GM12878 (cell line): ENCODE measurements around the gene INHBB. TPM values are rescaled to one million over a fixed set of nuclear protein-coding genes. Genes with fewer than 3 reads are reported as not detected.

ENCODE experiments used
- FOXK2 ChIP-seq: fragments of 450-650 bp; IDR thresholded peaks from 2 replicates; pipeline ENCODE4 v1.6.1; 2017; ENCODE audit warnings: mild to moderate bottlenecking, moderate library complexity
- HSF1 ChIP-seq: fragments of 150-350 bp; IDR thresholded peaks from 2 replicates; pipeline ENCODE4 v1.6.1; 2014; ENCODE audit warnings: mild to moderate bottlenecking, low read depth, low read length
- MEF2A ChIP-seq: IDR thresholded peaks from 2 replicates; pipeline ENCODE4 v1.6.1; 2011; ENCODE audit warnings: low read depth, mild to moderate bottlenecking, low read length, moderate library complexity; ENCODE audit not compliant: insufficient read depth
- NKRF ChIP-seq: fragments of 450-650 bp; conservative IDR thresholded peaks from 2 replicates; pipeline ENCODE4 v1.6.1; 2017; ENCODE audit warnings: mild to moderate bottlenecking, moderate library complexity
- PBX3 ChIP-seq: IDR thresholded peaks from 2 replicates; pipeline ENCODE4 v1.6.1; 2011; ENCODE audit warnings: mild to moderate bottlenecking, low read depth, low read length, moderate library complexity; ENCODE audit not compliant: insufficient replicate concordance
- SMAD1 ChIP-seq: fragments of 450-650 bp; IDR thresholded peaks from 2 replicates; pipeline ENCODE4 v1.6.1; 2018; ENCODE audit warnings: mild to moderate bottlenecking, low read depth; ENCODE audit not compliant: partially characterized antibody
- TBL1XR1 ChIP-seq: IDR thresholded peaks from 2 replicates; pipeline ENCODE4 v1.6.1; 2012; ENCODE audit warnings: low read depth, low read length, improper control_type of control experiment
- polyA plus RNA-seq, 11 experiments: library from polyadenylated mRNA; depleted of rRNA in 4 of 11; unstranded in 6 of 11; stranded (reverse) in 5 of 11; fragments of >200 nt; fragmentation: Nextera tagmentation in 4 of 11; fragmentation: Illumina TruSeq in 1 of 11; extraction: Ambion mirVana in 4 of 11; extraction: Trizol in 1 of 11; gene quantifications; 1 replicate in 1 of 11; 2 replicates in 10 of 11; pipeline versions ENCODE4 v1.2.1 to v1.2.3, GENCODE V29; 2011 to 2016; ENCODE audit warnings: inconsistent platforms in 2 of 11, missing spikeins in 2 of 11, low read depth in 1 of 11
- total RNA-seq, 4 experiments: library from RNA; depleted of rRNA in 3 of 4; stranded (reverse); fragments of >200 nt in 3 of 4; fragmentation: Illumina TruSeq in 1 of 4; extraction: Trizol in 1 of 4; gene quantifications; 2 replicates each; pipeline versions ENCODE4 v1.2.1 to v1.2.3, GENCODE V29; 2013 to 2021

INHBB gene
- total and polyA plus RNA-seq, 10 of the 15 experiments (the other 5 are each of a cell fraction or from before 2014, with no cell fraction given), result 0.05 TPM; not detected in 9

GRCh38 chr2:120312076-120312475 lies 33.9 kb upstream of the INHBB start (continued):
- TF ChIP-seq SMAD1 (no peak), MEF2A (no peak), PBX3 (no peak), TBL1XR1 (no peak), HSF1 (no peak), FOXK2 (no peak), NKRF (no peak)
